Prostate gland (tissue), 2 donors: Measurements from ENCODE around the gene NME8.

Source experiments
- CTCF ChIP-seq, 4 experiments: fragments of 200-600 bp in 2 of 4; fragments of 450-650 bp in 2 of 4; sonication (generic) in 2 of 4; IDR thresholded peaks; 1 replicate in 3 of 4; 2 replicates in 1 of 4; pipeline ENCODE4 v1.5.1; 2016 to 2019; ENCODE audit warnings: antibody characterized with exemption in 4 of 4, mild to moderate bottlenecking in 2 of 4, moderate library complexity in 2 of 4
- POLR2AphosphoS5 ChIP-seq: sonication (generic); formaldehyde crosslinking; IDR thresholded peaks from one replicate; pipeline ENCODE4 v1.6.1; 2017; ENCODE audit warnings: antibody characterized with exemption

- no peak for TF ChIP-seq CTCF (IDR thresholded peaks at IDR 0.05)
- no peak for TF ChIP-seq POLR2AphosphoS5
Measured at GRCh38 chr7:37925620-37926019, 77.2 kb downstream of the NME8 start.
